ENCODE results near the gene KIR3DL2.
"Not testable (repeated sequence)": the region's sequence is repeated elsewhere in the genome, so short reads cannot be mapped to it uniquely, and the experiment has no call there.

- TF ChIP-seq POLR2A, CTCF (IDR thresholded peaks at IDR 0.05): not testable (repeated sequence)
These were observed 13.2 kb downstream of the KIR3DL2 start for GRCh38 chr19:54863459-54863858.

Measured in uterus (tissue), 2 donors.